SIG-M5 treated with dmso at 0.1 percent for 504 hours (cell line): ENCODE data around the gene ASTN2.
A peak's percentile ranks its signal among the peaks of the same experiment; 100 is the strongest.

Experiments
- DNase-seq: peaks from one replicate; lab custom pipeline; 2025; ENCODE audit not compliant: unreplicated experiment; lab: John Stamatoyannopoulos, UW

ASTN2 gene

GRCh38 chr9:116499986-116500871 lies 914.6 kb downstream of the ASTN2 start:
- DNase-seq: no peak

- DNase-seq: no peak
Measured at GRCh38 chr9:116499434-116499833, 915.4 kb downstream of the ASTN2 start.

DNA sequence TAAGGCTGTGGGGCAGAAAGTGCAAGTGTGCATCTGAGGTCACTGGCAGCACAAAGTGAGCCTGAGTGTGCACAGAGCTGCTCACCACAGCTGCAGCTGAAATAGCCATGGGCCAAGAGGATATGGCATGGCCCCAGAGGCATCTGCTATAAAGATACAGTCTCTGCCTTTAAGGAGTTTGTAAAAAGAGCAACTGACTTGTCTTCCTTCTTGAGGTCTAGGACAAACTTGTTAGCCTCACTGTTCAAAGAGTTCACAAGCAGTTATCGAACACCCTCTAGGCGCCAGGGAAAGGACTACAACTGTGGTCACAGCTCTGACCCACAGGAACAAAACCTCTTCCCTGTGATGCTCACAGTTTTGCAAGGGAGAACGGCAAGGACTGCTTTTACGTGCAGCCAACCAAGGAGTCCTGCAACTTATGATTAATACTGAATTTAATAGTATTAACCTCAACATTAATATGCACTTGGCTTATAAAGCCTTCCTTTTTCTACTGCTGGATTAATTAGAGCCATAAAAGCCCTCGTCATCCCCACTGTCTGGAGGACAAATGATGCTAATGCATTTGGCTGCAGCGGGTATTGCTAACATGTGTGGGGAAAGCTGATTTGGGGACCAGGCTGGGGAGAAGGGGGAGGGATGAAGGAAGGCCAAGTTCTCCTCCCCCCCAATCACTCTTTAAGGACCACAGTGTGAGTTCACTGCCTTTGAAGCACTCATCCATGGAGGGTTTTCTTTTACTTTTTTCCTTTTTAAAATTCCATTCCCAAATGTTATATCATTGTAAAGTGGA lies 917.6 kb downstream of the ASTN2 start:
- DNase-seq: no peak

DNA sequence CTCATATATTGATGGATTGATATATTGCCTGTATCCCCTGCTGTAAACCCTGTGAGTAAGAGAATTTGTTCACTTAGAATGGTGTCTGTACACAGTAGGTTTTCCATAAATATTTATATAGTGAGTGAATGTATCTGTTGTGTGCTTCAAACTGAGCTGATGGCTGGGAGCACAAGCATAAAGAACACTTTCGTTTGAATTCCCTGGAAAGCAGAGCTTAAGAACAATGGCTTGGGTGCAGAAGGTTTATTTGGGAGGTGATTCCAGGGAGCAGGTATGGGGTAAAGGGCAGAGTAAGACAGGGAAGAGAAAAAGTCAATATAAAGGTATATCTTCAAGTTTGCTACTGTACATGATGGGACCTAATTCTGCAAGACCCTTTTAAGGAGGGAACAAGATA lies 918.7 kb downstream of the ASTN2 start:
- no peak for DNase-seq

DNA sequence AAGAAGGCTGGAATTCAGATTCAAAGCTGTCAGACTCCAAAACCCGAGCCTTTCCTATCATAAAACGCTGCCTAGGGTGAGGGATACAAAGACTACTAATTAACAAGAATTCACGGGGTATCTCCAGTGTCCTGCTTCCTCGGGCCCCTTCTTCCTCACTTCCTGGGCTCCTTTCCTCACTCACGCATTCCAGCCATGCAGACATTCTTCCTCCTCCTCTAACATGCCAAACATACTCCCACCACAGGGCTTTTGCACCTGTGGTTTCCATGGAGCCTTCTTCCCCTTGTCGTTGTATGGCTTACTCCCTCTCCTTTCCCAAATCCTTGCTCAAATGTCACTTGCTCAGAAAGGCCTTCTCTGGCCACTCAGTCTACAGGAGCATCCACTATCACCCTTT lies 919.1 kb downstream of the ASTN2 start:
- no peak for DNase-seq

DNA sequence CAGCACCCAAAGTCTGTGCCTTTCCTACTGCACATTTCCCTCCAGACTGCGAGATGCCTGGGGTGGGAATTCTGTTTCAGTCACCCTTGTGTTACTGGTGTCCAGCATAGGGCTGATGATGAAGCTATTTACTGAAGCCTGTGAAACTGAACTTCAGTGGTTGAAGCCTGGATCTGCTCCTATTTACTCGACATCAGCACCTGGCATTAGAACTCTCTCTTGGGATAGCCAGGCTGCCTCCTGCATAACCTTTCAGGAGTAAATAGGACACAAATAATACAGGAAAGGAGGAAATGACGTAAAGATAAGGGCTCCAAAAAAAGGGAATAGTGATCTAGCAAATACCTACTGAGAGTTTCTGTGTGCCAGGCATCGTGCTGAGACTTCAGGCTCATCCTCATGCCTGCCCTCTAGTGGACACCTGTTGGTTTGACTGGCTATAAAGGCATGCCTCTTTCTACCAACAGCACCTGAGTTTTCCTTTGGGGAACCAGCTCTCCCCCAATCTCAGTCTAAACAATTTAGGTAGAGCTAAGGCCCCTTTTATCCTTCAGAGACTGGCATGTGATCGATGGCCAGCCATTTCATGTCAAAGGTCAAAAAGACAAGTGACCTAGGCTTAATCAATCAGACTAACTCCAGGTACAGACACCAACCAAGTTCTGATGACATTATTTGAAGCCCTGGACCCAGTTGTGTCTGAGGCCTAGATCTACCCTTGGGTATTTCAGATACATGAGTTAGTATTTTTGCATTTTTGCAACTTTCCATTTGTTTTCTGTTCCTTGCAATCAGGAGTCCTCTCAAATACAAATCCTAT lies 919.8 kb downstream of the ASTN2 start:
- DNase-seq: peak; percentile 9

DNA sequence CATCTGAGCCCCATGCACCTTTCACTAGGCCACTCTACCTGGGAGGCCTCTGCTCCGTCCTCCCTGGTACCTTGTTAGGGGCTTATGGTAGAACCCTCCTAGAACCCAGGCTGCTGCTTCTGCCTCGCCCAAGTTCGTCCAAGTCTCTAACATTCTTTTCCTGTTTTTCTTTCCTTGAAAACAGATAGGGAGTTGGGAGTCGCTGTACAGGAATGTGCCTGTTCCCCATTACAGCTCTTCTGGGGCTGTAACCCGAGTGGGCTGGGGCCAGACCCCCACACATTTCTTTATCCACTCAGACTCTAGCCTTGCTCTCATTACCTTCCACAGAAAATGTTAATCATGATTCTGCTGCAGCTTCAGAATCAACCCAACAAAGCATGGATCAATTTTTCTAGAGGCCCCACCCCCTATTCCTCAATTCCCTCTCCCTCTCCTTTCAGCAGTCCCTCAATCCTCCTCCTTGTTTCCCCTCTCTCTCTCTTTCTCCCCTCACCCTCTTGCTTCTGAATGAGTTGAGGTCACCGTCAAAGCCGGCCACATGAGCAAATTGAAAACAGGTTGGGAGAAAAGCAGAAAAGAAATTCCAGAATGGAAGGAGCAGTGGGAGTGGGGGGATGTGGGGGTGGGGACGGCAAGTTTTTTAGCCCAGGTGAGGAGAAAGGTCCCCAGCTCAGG lies 921.5 kb downstream of the ASTN2 start:
- DNase-seq: no peak

- DNase-seq: no peak
Measured at GRCh38 chr9:116491659-116492058, 923.2 kb downstream of the ASTN2 start.

- DNase-seq: no peak
Measured at GRCh38 chr9:116491219-116491618, 923.6 kb downstream of the ASTN2 start.

DNA sequence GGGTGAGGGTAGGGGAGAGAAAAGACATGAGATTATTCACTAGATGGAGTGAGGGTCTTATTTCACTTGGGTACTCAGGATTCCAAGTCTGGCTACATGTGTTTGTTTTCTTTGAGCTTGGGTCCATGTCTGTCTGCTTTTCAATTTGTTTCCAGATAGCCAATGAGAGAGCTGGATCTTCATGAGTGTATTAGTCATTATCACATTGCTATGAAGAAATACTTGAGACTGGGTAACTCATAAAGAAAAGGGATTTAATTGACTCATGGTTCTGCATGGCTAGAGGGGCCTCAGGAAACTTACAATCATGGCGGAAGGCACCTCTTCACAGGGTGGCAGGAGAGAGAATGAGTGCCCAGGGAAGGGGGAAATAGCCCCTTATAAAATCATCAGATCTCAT lies 924.5 kb downstream of the ASTN2 start:
- no peak for DNase-seq

- no peak for DNase-seq
Measured at GRCh38 chr9:116488373-116488772, 926.5 kb downstream of the ASTN2 start.

GRCh38 chr9:116484492-116485061 lies 930.3 kb downstream of the ASTN2 start:
- DNase-seq: no peak

DNA sequence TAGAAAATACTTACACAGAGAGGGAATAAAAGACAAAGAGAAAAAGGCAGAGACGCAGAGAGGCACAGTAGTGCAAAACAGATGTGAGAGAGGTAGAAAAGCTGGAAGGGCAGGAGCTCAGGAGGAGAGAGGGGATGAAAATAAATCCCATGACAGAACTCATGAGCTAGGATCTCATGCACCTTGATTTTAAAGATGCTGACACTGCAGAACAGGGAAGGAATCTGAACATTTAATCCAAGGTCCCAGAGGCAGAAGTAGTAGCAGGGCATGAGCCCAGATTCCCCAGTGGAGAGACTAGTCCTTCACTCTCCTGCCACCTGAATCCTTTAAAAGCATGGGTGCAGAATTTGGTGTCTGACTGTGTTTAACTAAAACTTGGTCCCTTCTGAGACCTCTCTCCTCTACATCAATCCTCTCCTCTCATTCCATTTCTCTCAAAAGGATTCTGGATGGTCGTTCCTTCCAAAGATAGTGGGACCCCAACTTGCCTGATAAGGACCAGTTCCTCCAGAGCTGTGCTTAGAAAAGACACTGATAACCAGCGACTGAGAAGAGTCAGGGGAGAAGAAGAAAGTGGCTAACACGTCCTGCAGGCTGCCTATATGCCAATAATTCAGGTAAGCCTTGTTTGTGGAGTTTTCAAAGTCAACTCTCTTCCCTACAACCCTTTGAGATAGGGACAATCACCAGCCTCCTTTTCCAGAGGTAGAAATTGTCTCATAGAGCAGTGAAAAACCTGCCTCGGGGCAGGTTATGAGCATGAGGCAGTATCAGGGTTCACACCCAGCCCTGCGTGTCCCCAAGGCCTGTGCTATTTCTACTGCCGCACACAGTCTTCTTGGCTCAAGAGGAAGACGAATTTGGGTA lies 931.0 kb downstream of the ASTN2 start:
- no peak for DNase-seq

GRCh38 chr9:116482740-116483139 lies 932.1 kb downstream of the ASTN2 start:
- DNase-seq: no peak

- no peak for DNase-seq
Measured at GRCh38 chr9:116480700-116481099, 934.2 kb downstream of the ASTN2 start.

DNA sequence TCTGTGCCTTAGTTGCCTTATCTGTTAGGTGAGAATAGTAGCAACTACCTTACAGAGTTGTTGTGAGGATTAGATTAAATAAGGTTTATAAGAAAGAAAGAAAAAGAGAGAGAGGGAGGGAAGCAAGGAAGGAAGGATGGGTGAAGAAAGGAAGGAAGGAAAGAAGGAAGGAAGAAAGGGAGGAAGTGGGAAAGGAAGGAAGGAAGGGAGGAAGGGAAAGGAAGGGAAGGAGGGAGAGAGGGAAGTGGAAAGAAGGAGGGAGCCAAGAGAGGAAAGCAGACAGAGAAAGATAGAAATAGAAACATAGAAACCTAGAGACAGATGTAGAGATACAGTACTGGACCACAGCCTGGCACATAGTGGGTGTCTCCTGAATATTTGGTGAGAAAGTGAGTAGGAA lies 934.9 kb downstream of the ASTN2 start:
- no peak for DNase-seq

DNA sequence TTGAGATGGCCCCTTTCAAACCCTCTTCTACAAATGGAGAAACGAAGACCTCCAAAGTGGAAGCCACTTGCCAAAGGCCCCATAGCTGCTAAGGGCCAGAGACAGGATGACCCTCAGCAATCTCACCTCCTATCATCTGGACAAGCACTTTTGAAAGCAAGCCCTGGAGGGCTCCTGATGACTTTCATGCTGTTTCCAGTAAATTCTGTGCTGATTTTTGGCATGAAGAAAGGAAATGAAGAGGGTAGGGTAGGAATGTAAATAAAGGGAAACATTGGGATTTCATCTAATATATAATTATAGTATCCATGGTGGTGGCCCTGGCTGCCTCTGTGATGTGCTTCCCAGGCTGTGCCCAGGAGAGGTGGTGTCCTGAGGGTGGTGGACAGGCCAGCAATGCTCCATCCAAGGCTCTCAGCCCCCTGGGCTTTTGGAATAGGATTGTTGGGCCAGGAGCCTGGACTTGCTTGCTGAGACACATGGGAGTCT lies 935.8 kb downstream of the ASTN2 start:
- no peak for DNase-seq

- DNase-seq: no peak
Measured at GRCh38 chr9:116477584-116478141, 937.2 kb downstream of the ASTN2 start.

DNA sequence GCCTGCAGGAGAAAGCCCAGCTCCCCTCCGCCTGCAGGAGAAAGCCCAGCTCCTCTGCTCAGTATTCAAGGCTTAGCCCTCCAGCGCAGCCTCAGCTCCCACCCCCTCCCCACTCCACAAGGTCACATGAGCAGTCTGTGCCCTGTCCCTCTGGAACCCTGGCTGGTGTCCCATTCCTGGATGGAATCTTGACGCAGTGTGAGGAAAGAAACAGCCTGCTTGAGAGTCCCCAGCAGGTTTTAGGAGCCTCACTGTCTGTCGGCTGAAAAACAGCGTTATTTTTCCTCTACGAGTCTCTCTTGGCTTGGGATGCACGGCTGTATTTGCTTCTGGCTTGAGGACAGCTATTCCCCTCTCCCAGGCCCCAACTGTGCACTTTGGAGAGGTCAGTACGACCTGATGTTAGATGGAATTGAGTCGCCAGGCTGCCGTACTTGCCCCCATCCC lies 937.9 kb downstream of the ASTN2 start:
- DNase-seq: no peak
